T-helper 17 cell (primary cell): Measurements from ENCODE around the gene HIPK2. TPM values are rescaled to one million over a fixed set of nuclear protein-coding genes. Genes with fewer than 3 reads are reported as not detected.

Source experiments
- ATAC-seq: fragments of 150-1000 bp; cut with Tn5 transposase; 2 replicates; pipeline ENCODE4 v1.10.0; 2021; ENCODE audit warnings: mild to moderate bottlenecking, moderate library complexity
- DNase-seq, 3 donors: peaks; one replicate each; pipeline versions ENCODE4 v3.0.0 to v3.0.0-alpha.2; 2020 to 2021
- H3K9me3 ChIP-seq: one replicate; pipeline ENCODE4 v1.7.0; 2013; ENCODE audit warnings: low read length, mild to moderate bottlenecking; ENCODE audit not compliant: control insufficient read depth, poor library complexity, severe bottlenecking
- H3K27ac Mint-ChIP-seq: one replicate; pipeline ENCODE4 v1.8.0; 2022; ENCODE audit warnings: mild to moderate bottlenecking, moderate library complexity, mixed read lengths
- H3K27me3 Mint-ChIP-seq: one replicate; pipeline ENCODE4 v1.8.0; 2022; ENCODE audit warnings: mixed read lengths
- H3K36me3 Mint-ChIP-seq: one replicate; pipeline ENCODE4 v1.8.0; 2022; ENCODE audit warnings: low read depth, mixed read lengths
- H3K4me1 Mint-ChIP-seq: one replicate; pipeline ENCODE4 v1.8.0; 2022; ENCODE audit warnings: mild to moderate bottlenecking, mixed read lengths
- H3K4me3 Mint-ChIP-seq: one replicate; pipeline ENCODE4 v1.8.0; 2022; ENCODE audit warnings: mild to moderate bottlenecking, moderate library complexity, mixed read lengths
- total RNA-seq, 4 donors: library from RNA in 2 of 4; stranded (reverse) in 2 of 4; gene quantifications; one replicate each; pipeline ENCODE4 v1.2.3 and lab custom pipeline; 2022 to 2026

The HIPK2 gene
- total RNA-seq, 2 donors from 2014 or later: 36.9 to 42.9 TPM

GRCh38 chr7:139720705-139721231 is 57.0 kb downstream of the HIPK2 start:
- Mint-ChIP-seq H3K36me3 (peaks cover 3% of the 10 kb centered on the region), H3K4me3 (no peak overlapping the region), H3K27ac (no peak overlapping the region), H3K4me1 (peaks cover 13% of the 10 kb centered on the region), H3K27me3 (no peaks in the 10 kb centered on the region)
- H3K9me3 ChIP-seq: no peaks in the 10 kb centered on the region
- DNase-seq: no peak
- ATAC-seq: peak; percentile 50

GRCh38 chr7:139720186-139720585 is 57.6 kb downstream of the HIPK2 start:
- H3K9me3 ChIP-seq: no peaks in the 10 kb centered on the region
- H3K4me3 Mint-ChIP-seq: no peak overlapping the region
- peaks cover 9% of the 10 kb centered on the region for H3K36me3 Mint-ChIP-seq
- ATAC-seq (no peak), DNase-seq (no peak)
- H3K27ac Mint-ChIP-seq: no peak overlapping the region
- no peaks in the 10 kb centered on the region for H3K27me3 Mint-ChIP-seq
- H3K4me1 Mint-ChIP-seq: peaks cover 15% of the 10 kb centered on the region

- ATAC-seq (peak; percentile 33), DNase-seq (no peak)
- H3K27ac Mint-ChIP-seq: no peak overlapping the region
- H3K9me3 ChIP-seq: no peaks in the 10 kb centered on the region
- H3K4me1 Mint-ChIP-seq: peaks cover 12% of the 10 kb centered on the region
- H3K27me3 Mint-ChIP-seq: no peaks in the 10 kb centered on the region
- peaks cover 9% of the 10 kb centered on the region for H3K36me3 Mint-ChIP-seq
- no peak overlapping the region for H3K4me3 Mint-ChIP-seq
Measured at GRCh38 chr7:139718859-139719258, 58.9 kb downstream of the HIPK2 start.

GRCh38 chr7:139718141-139718540 is 59.7 kb downstream of the HIPK2 start:
- ATAC-seq (no peak), DNase-seq (no peak)
- no peaks in the 10 kb centered on the region for H3K9me3 ChIP-seq
- H3K27me3 Mint-ChIP-seq: no peaks in the 10 kb centered on the region
- peaks cover 10% of the 10 kb centered on the region for H3K4me1 Mint-ChIP-seq
- no peak overlapping the region for H3K27ac Mint-ChIP-seq
- peaks cover 9% of the 10 kb centered on the region for H3K36me3 Mint-ChIP-seq
- no peak overlapping the region for H3K4me3 Mint-ChIP-seq

GRCh38 chr7:139716156-139716942 is 61.4 kb downstream of the HIPK2 start:
- H3K27me3 Mint-ChIP-seq: no peaks in the 10 kb centered on the region
- H3K27ac Mint-ChIP-seq: no peak overlapping the region
- no peak for DNase-seq
- peaks cover 9% of the 10 kb centered on the region for H3K36me3 Mint-ChIP-seq
- no peaks in the 10 kb centered on the region for H3K9me3 ChIP-seq
- no peak overlapping the region for H3K4me3 Mint-ChIP-seq
- no peak for ATAC-seq
- peaks cover 9% of the 10 kb centered on the region for H3K4me1 Mint-ChIP-seq

GRCh38 chr7:139715194-139715815 is 62.5 kb downstream of the HIPK2 start:
- ATAC-seq: no peak
- peaks cover 12% of the 10 kb centered on the region for H3K4me1 Mint-ChIP-seq
- peak overlapping the region; percentile 41 for H3K4me3 Mint-ChIP-seq
- peaks cover 9% of the 10 kb centered on the region for H3K36me3 Mint-ChIP-seq
- H3K27me3 Mint-ChIP-seq: no peaks in the 10 kb centered on the region
- H3K9me3 ChIP-seq: no peaks in the 10 kb centered on the region
- peak overlapping the region; percentile 69 for H3K27ac Mint-ChIP-seq
- no peak for DNase-seq

- Mint-ChIP-seq H3K27ac (peak overlapping the region; percentile 69), H3K27me3 (no peaks in the 10 kb centered on the region), H3K4me1 (peaks cover 17% of the 10 kb centered on the region), H3K36me3 (peaks cover 14% of the 10 kb centered on the region), H3K4me3 (no peak overlapping the region)
- DNase-seq: no peak
- ATAC-seq: peak; percentile 64
- H3K9me3 ChIP-seq: no peaks in the 10 kb centered on the region
Measured at GRCh38 chr7:139714163-139714901, 63.5 kb downstream of the HIPK2 start.

GRCh38 chr7:139713526-139714162 is 64.2 kb downstream of the HIPK2 start:
- Mint-ChIP-seq H3K36me3 (peaks cover 14% of the 10 kb centered on the region), H3K4me1 (peaks cover 18% of the 10 kb centered on the region), H3K4me3 (no peak overlapping the region), H3K27ac (peak overlapping the region; percentile 68), H3K27me3 (no peaks in the 10 kb centered on the region)
- no peak for ATAC-seq
- DNase-seq: no peak
- H3K9me3 ChIP-seq: no peaks in the 10 kb centered on the region

- no peak for DNase-seq
- no peaks in the 10 kb centered on the region for H3K27me3 Mint-ChIP-seq
- peaks cover 14% of the 10 kb centered on the region for H3K36me3 Mint-ChIP-seq
- no peak overlapping the region for H3K4me3 Mint-ChIP-seq
- no peaks in the 10 kb centered on the region for H3K9me3 ChIP-seq
- no peak for ATAC-seq
- H3K27ac Mint-ChIP-seq: no peak overlapping the region
- peaks cover 19% of the 10 kb centered on the region for H3K4me1 Mint-ChIP-seq
Measured at GRCh38 chr7:139713061-139713460, 64.7 kb downstream of the HIPK2 start.

- no peaks in the 10 kb centered on the region for H3K27me3 Mint-ChIP-seq
- peaks cover 14% of the 10 kb centered on the region for H3K36me3 Mint-ChIP-seq
- peaks cover 19% of the 10 kb centered on the region for H3K4me1 Mint-ChIP-seq
- DNase-seq (no peak), ATAC-seq (no peak)
- H3K4me3 Mint-ChIP-seq: no peak overlapping the region
- H3K27ac Mint-ChIP-seq: no peak overlapping the region
- no peaks in the 10 kb centered on the region for H3K9me3 ChIP-seq
Measured at GRCh38 chr7:139711991-139712743, 65.6 kb downstream of the HIPK2 start.

GRCh38 chr7:139710036-139710435 is 67.8 kb downstream of the HIPK2 start:
- no peak for ATAC-seq
- peak overlapping the region; percentile 48 for H3K27ac Mint-ChIP-seq
- H3K27me3 Mint-ChIP-seq: no peaks in the 10 kb centered on the region
- H3K4me1 Mint-ChIP-seq: peaks cover 13% of the 10 kb centered on the region
- no peak for DNase-seq
- H3K36me3 Mint-ChIP-seq: peaks cover 4% of the 10 kb centered on the region
- no peak overlapping the region for H3K4me3 Mint-ChIP-seq
- H3K9me3 ChIP-seq: no peaks in the 10 kb centered on the region

GRCh38 chr7:139709485-139709884 is 68.3 kb downstream of the HIPK2 start:
- ATAC-seq: no peak
- Mint-ChIP-seq H3K27me3 (no peaks in the 10 kb centered on the region), H3K27ac (peak overlapping the region; percentile 48), H3K4me1 (peaks cover 15% of the 10 kb centered on the region), H3K36me3 (peaks cover 4% of the 10 kb centered on the region), H3K4me3 (no peak overlapping the region)
- H3K9me3 ChIP-seq: no peaks in the 10 kb centered on the region
- no peak for DNase-seq
